Right renal pelvis (tissue), 4 donors: ENCODE measurements around the gene NOC4L. TPM values are rescaled to one million over a fixed set of nuclear protein-coding genes. Genes with fewer than 3 reads are reported as not detected.
"Not testable (repeated sequence)": the region's sequence is repeated elsewhere in the genome, so short reads cannot be mapped to it uniquely, and the experiment has no call there.

Experiments
- DNase-seq, 4 donors: peaks; one replicate each; pipeline ENCODE4 v3.0.0-alpha.2; 2013; ENCODE audit warnings: low read depth in 4 of 4, low spot score in 3 of 4, missing footprints in 1 of 4
- polyA plus RNA-seq, 4 donors: library from polyadenylated mRNA; unstranded; fragments of 120-200 nt; gene quantifications; one replicate each; pipeline ENCODE4 v1.2.1, GENCODE V29; 2013; ENCODE audit not compliant: insufficient read length in 4 of 4

Gene NOC4L
- polyA plus RNA-seq, 4 donors = 12.9 to 20.9 (median 13.5) TPM

GRCh38 chr12:132191715-132192553, 47.7 kb downstream of the NOC4L start:
- DNase-seq = no peak

DNA sequence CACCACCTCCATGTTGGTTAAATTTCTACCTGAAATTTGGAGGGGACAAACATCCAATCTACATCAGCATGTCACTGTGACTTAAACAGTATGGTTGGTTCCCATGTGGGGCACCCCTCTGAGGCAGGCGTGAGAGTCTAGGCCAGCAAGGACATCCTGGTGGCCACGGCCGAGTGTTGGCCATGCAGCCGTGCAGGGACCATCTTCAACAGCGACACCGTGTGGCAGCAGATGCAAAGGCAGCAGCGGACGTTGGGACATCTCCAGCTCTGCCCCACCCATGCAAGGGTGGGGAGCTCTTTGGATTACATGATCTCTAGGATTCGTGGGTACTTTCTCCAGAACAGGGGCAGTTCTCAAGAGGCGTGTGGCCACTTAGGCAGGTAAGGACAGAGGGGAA, 49.8 kb downstream of the NOC4L start:
- no peak for DNase-seq

DNA sequence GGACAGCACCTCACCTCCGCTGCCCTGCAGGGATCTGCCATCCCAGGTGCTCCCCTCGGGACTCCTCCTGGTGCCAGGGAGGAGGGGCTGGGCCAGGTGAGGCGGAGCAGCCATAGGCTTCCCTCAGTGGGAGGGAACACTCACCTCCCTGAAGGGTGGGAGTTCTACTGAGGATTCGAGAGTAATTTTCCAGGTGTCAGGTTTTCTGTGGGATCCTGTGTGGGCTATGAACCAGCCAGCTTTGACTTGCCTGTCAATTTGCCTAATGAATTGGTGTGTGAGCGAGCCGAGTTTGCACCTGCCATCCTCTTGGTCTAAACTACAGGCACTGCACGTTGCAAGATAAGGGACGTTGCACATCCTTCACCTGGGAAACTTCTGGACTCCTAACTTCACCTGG, 50.3 kb downstream of the NOC4L start:
- DNase-seq = no peak

GRCh38 chr12:132195242-132195641, 51.0 kb downstream of the NOC4L start:
- DNase-seq = not testable (repeated sequence)

DNA sequence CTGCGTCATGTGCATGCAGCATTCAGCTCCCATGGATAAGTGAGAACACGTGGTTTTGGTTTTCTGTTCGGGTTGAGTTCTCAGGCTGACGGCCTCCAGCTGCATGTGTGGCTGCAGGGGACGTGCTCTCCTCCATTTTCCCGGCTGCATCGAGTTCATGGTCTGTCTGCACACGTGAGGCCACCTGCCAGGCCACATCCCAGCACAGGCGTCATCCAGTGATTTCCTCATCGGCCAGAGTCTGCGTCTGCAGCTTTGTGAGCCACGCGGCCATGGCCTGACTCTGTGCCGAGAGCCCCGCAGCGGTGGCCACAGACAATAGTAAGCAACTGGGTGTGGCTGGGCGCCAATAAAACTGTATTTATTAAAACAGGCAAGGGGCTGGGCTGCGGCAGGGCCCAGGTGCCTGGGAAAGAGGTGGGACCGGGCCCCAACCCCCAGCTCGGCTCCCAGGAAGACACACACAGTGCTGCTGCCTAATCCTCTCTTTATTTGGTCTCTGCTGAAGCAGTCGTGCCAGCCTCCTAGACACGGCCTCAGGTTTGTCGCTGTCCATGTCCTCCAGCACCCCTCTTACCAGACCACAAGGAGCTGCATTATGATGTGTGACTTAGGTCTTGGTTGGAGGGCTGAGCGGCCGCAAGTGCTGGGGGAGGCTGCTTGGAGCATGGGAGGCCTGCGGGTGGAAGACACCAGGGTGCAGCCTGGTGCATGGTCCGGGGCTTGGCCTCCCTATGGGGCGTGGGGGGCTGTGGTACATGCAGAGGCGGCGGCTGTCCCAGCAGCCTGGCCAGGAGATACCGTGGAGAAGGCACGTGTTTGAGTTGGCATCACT, 52.0 kb downstream of the NOC4L start:
- DNase-seq = no peak

DNA sequence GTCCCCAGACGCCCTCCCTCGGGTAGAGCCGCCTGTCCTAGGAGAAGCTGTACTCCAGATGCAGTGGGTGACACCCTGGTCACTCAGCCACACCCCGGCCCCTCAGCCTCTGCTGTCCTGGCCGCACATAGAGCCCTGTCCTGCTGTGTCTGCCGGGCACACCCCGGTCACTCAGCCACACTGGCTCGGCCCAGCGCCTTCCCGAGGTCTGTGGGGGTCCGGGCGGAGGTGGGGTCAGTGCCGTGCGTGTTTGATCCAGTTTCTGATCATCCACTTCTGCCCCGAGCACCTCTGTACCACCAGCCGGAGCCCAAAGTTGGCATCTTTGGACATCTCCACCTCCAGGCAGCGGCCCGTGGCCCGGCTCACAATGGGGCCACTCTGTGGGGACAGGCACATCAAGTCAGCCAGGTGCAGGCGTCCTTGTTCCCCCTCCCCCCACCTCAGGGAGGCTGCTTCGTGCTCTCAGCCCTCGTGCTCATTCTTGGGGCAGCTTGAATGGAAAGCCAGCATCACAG, 52.7 kb downstream of the NOC4L start:
- no peak for DNase-seq

DNA sequence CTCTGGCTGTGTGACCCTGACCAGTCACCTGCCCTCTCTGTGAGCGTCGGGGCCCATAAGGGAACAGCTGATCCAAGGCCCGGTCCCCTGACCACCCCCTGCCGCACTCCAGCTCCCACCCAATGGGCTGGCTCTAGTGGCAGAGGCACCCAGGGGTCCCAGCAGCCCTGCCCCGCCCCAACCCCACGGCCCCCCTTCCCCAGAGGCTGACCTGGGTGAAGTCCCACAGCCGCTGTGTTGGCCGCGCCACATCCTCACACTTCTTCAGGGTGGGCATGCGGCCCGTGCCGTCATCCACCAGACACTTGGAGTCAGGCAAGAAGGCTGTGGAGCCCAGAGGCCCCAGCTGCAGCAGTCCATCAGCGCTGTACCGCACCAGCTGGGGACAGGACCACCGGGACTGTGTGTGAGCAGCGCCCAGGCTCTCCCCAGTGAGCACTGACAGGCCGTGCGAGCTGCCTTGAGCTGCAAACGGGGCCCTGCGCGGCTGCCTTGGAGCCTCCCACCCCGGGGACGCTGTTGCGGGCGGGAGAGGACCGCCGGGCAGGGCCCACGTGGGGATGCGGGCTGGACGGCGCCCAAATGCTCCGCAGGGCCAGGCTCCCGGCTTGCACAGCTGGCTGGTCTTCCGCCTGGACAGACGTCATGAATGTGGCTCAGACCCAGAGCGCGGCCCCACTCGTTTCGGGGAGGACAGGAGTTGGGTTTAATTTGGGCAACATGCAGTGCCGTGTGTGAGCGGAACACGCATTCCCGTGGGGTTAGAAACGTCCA, 53.5 kb downstream of the NOC4L start:
- no peak for DNase-seq

DNA sequence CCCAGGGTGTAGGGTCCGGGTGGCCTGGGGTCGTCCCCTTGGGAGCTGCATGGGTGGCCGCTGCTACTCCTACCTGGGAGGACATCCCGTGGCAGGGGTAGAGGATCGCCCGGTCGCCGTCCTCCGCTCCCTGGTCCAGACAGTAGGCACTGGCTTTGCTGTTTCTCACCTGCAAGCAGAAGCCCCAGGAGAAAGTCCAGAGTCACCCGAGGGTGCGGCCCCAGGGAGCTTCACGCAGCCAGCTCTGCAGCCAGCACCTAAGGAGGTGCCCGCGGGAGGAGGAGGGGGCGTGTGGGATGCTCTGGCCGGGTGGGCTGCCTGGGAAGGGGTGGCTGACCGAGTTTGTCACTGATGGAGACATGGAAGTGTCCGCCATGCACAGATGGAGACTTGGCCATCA, 54.8 kb downstream of the NOC4L start:
- no peak for DNase-seq

DNA sequence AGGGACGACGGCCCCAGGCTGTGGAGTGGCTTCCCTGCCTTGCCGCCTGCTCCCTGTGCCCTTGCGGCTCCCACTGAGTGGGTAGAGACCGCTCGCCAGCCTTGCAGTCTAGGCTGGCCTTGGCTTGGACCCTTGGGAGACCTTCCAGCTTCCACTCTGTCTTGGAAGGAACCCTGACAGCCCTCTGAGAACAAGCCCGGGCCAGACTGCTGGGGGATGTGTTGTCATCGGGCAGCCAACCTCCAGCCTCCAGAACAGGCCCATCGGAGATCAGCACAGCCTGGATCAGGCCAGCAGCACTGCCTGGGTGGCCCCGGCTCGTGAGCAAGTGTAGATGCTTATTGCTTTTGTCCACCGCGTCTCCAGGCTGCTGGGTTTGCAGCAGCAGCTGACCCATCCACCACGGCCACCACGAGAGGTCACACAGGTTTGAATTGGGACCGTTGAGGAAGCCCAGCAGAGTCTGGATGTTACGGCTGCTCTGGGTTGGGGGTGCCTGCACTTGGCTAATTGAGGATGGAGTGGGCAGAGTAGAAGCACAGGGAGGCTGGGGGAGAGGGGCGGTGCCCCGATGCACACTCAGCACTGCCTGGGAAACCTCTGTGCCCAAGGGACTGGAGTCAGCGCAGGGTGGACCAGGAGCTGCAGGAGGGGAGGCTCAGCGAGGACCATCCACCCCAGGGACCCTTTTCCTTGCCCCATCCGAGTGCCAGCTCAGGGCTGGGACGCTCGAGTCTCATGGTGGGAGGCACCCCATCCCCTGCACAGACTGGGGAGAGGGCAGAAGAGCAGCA, 55.5 kb downstream of the NOC4L start:
- DNase-seq = no peak

GRCh38 chr12:132200800-132201199, 56.5 kb downstream of the NOC4L start:
- no peak for DNase-seq

DNA sequence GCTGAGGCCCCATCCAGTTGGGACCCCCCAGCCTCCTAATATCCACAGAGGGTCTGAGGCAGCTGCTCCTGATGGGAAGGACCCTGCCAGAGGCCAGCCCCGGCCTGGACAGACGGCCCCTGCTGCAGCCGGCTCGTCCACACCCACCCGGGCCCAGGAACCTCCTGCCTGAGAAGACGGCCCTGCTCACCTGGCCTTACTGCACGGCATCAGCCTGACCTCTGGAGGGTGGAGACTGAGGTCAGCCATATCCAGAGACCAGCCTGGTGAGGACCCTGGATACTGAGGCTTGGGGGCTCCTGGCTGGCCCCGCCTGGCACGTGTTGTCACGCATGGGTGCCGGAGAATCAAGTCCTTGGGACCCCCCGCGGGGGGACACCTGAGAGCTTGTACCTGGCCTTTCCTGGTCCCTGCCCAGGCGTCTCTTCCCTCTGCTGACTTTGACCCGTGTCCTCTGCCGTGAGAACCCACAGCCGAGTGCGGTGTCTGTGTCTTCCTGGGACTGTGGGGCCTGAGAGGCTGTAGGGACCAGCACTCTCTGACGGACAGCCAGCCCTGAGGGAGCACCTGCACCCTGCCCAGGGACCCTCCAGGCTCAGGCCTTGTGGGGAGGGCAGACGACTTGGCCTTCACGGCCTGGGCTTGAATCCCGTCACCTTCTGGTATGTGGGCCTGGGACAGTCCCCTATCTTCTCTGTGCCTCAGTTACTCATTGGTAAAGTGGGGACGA, 57.3 kb downstream of the NOC4L start:
- no peak for DNase-seq

Other genes starting within 250 kb of the NOC4L start
- gene ULK1, start 249.8 kb upstream of the NOC4L start, polyA plus RNA-seq = 10 to 100 TPM; 23.1 to 35.0 (median 28.0) TPM
- 10 to 100 TPM; 13.6 to 17.0 (median 13.7) TPM for gene PUS1, start 215.2 kb upstream of the NOC4L start, polyA plus RNA-seq
- gene EP400, start 194.5 kb upstream of the NOC4L start, polyA plus RNA-seq = 10 to 100 TPM; 33.2 to 42.3 (median 34.3) TPM
- 10 to 100 TPM; 15.7 to 19.7 (median 16.5) TPM for gene DDX51, start 138 bp upstream of the NOC4L start, polyA plus RNA-seq
- 1 to 10 TPM; 7.7 to 8.8 (median 8.4) TPM for gene GALNT9, start 185.1 kb downstream of the NOC4L start, polyA plus RNA-seq